NCI-H1105 treated with DMSO at 0.1 percent for 48 hours (cell line): Measurements from ENCODE around the gene TRA2B.
A peak's percentile ranks its signal among the peaks of the same experiment; 100 is the strongest.
"Not testable (repeated sequence)": the region's sequence is repeated elsewhere in the genome, so short reads cannot be mapped to it uniquely, and the experiment has no call there.

Experiments used
- DNase-seq: peaks from one replicate; lab custom pipeline; 2025; lab: John Stamatoyannopoulos, UW

TRA2B gene

GRCh38 chr3:185927501-185928200 is 10.2 kb downstream of the TRA2B start:
- no peak for DNase-seq

GRCh38 chr3:185926445-185926844 is 11.4 kb downstream of the TRA2B start:
- no peak for DNase-seq

GRCh38 chr3:185925353-185925752 is 12.5 kb downstream of the TRA2B start:
- DNase-seq = no peak

DNA sequence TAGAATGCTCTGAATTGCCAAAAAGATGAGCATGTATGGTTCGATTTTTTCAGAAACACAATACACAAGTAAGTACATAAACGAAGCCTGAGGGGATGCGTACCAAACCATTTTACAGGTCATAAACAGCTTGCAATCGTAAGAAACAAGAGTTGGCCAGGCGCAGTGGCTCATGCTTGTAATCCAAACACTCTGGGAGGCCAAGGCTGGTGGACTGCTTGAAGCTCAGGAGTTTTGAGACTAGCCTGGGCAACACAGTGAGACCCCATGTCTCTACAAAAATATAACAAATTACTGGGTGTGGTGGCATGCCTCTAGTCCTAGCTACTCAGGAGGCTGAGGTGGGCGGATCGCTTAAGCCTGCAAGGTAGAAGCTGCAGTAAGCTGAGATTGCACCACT is 13.4 kb downstream of the TRA2B start:
- DNase-seq = no peak

GRCh38 chr3:185920184-185920583 is 17.6 kb downstream of the TRA2B start:
- no peak for DNase-seq

- no peak for DNase-seq
Measured at GRCh38 chr3:185916042-185916833, 21.6 kb downstream of the TRA2B start.

- DNase-seq = no peak
Measured at GRCh38 chr3:185915642-185916041, 22.2 kb downstream of the TRA2B start.

DNA sequence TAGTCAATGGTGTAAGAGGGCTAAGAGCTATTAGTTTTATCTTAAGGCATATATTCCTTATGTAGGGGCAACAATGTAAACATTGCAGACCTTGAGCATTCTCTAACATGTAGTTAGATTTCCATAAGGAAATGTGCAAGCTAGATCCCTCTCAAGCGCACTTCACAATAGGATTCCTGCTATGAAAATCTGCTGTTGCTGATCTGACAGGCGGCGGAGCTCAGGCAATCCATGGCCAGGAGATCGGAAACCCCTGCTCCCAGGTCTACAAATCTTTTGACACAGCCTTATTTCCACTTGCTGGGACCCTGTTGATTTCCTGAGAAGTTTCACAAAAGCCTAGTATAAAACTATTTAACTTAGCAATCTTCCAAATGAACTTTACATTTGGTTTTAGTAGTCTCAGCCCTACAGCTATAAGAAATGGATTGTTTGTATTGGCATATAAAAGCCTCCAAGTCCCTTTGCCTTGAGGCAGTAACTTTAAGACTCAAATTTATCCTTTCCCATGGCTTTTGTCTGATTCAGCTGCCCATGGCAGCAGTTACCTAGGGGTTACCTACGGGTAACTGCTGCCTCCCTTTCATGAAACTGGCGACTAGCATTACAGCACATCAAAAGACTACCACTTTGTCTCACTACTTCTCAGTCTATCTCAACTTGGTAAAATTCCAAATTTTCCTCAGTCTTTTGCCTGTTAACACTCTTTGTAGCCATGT is 22.7 kb downstream of the TRA2B start:
- no peak for DNase-seq

- peak; percentile 46 for DNase-seq
Measured at GRCh38 chr3:185912929-185913901, 24.6 kb downstream of the TRA2B start.

DNA sequence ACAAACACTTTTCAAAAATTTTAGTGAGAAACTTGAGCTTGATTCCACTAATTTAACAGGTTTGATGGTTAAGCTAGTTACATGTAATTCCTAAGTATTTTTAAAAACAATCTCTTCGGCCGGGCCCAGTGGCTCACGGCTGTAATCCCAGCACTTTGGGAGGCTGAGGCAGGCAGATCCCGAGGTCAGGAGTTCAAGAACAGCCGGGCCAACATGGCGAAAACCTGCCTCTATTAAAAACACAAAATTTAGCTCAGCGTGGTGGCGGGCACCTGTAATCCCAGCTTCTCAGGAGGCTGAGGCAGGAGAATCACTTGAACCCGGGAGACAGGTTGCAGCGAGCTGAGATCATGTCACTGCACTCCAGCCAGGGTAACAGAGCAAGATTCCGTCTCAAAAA is 25.3 kb downstream of the TRA2B start:
- DNase-seq = no peak

GRCh38 chr3:185911076-185911448 is 26.8 kb downstream of the TRA2B start:
- not testable (repeated sequence) for DNase-seq

- not testable (repeated sequence) for DNase-seq
Measured at GRCh38 chr3:185910322-185911075, 27.3 kb downstream of the TRA2B start.

- DNase-seq = not testable (repeated sequence)
Measured at GRCh38 chr3:185909913-185910312, 27.9 kb downstream of the TRA2B start.

DNA sequence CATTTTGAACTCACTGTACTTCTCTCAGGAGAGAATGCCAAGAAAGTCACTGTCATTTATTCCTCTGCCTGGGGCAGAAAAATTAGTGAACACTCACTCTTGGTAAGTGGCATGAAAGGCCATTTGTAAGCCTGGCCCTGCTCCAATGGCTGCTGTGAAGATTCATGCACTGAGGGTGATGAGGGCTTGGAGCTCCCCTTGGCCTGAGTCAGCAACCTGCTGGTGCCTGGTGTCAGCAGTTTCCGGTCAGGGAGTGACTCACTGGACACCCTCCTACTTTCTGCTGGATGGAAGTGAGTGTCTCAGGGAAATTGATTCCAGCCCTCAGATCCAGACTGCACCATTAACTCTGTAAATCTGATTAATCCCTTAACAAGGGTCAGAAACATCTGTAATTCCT is 37.6 kb downstream of the TRA2B start:
- no peak for DNase-seq

DNA sequence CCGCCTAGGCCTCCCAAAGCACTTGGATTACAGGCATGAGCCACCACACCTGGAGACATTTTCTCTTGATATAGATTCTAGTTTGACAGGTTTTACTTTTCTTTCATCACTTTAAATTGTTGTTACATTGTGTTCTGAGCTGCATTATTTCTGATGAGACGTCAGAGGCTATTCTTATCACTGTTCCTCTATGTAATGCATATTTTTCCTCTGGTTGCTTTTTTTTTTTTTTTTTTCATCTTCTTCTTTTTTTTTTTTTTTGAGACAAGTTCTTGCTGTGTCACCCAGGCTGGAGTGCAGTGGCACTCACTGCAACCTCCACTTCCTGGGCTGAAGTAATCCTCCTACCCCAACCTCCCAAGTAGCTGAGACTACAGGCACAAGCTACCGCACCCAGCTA is 41.2 kb downstream of the TRA2B start:
- DNase-seq = no peak

- no peak for DNase-seq
Measured at GRCh38 chr3:185887066-185887465, 50.7 kb downstream of the TRA2B start.

DNA sequence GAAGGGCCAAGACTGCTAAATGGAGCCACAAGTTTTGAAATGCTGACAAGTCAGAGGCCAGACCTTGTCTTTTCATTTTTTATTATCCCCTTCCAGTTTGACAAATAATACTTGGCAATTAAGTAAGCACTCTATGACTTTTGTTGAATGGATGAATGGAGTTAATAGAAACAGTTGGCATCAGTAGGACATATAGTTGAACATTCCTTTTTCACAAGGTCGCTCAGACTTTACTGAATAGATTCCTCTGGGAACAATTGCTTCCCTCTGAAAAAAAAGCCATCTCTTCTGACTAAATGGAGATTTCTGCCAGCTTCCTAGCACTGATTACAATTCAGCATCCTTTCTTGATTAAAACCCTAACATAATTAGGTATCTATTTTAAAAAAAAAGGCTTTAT is 53.2 kb downstream of the TRA2B start:
- DNase-seq = no peak

GRCh38 chr3:185881926-185882325 is 55.9 kb downstream of the TRA2B start:
- DNase-seq = no peak

DNA sequence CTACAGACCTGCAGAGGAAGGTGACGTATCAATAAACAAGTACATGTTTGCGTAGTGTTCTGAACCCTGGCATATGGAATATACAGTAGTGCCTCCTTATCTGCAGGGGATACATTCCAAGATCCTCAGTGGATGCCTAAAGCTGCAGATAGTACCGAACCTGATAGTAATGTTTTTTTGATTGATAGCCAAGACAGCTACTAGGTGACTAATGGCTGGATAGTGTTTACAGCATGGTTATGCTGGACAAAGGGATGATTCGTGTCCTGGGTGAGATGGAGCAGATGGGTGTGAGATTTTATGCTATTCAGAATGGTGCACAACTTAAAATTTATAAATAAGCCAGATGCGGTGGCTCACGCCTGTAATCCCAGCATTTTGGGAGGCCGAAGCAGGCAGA is 57.2 kb downstream of the TRA2B start:
- no peak for DNase-seq

GRCh38 chr3:185878920-185879319 is 58.9 kb downstream of the TRA2B start:
- no peak for DNase-seq

GRCh38 chr3:185874119-185874518 is 63.7 kb downstream of the TRA2B start:
- no peak for DNase-seq
